Measurements from ENCODE around the gene KLHL4. TPM values are rescaled to one million over a fixed set of nuclear protein-coding genes. Genes with fewer than 3 reads are reported as not detected.

Gene KLHL4
- total RNA-seq, 1 experiment from 2014 or later: not detected

GRCh38 chrX:87518504-87518903 lies 902 bp downstream of the KLHL4 start:
- TF ChIP-seq, protein P1, sequence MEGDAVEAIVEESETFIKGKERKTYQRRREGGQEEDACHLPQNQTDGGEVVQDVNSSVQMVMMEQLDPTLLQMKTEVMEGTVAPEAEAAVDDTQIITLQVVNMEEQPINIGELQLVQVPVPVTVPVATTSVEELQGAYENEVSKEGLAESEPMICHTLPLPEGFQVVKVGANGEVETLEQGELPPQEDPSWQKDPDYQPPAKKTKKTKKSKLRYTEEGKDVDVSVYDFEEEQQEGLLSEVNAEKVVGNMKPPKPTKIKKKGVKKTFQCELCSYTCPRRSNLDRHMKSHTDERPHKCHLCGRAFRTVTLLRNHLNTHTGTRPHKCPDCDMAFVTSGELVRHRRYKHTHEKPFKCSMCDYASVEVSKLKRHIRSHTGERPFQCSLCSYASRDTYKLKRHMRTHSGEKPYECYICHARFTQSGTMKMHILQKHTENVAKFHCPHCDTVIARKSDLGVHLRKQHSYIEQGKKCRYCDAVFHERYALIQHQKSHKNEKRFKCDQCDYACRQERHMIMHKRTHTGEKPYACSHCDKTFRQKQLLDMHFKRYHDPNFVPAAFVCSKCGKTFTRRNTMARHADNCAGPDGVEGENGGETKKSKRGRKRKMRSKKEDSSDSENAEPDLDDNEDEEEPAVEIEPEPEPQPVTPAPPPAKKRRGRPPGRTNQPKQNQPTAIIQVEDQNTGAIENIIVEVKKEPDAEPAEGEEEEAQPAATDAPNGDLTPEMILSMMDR (IDR thresholded peaks at IDR 0.05; ENCODE audit: insufficient read depth in 1 of 2, low read depth in 1 of 2, low read length in 1 of 2, severe bottlenecking in 1 of 2, unreplicated experiment in 1 of 2): no peak
- H3K27me3 Mint-ChIP-seq (ENCODE audit: insufficient read depth, unreplicated experiment): no peaks in the 10 kb centered on the region
- H3K4me3 Mint-ChIP-seq (ENCODE audit: unreplicated experiment): no peak overlapping the region
- Histone ChIP-seq H3K9me3 (no peaks in the 10 kb centered on the region), H3K4me1 (no peaks in the 10 kb centered on the region), H3K27me3 (replicated peaks; ENCODE audit: control insufficient read depth, insufficient read depth, low read length) (no peaks in the 10 kb centered on the region), H3K36me3 (ENCODE audit: control insufficient read depth, insufficient read depth, low read length) (no peaks in the 10 kb centered on the region), H3K4me3 (ENCODE audit: low read depth, low read length) (no peak overlapping the region)
- no peaks in the 10 kb centered on the region for H3K4me1 Mint-ChIP-seq (ENCODE audit: low read depth, unreplicated experiment)
- H3K36me3 Mint-ChIP-seq (ENCODE audit: insufficient read depth, unreplicated experiment): no peaks in the 10 kb centered on the region
- no peak overlapping the region for H3K27ac Mint-ChIP-seq (ENCODE audit: unreplicated experiment)
- intact Hi-C loops (cut with micrococcal nuclease; ENCODE audit: unreplicated experiment): no loop called here
- no TSS peak for BruUV-seq (replicated peaks)
- ChIA-PET POLR2A (no interaction called here), CTCF (no interaction called here)
- no peak for DNase-seq
- H3K9me3 Mint-ChIP-seq (ENCODE audit: unreplicated experiment): no peaks in the 10 kb centered on the region

GRCh38 chrX:87525771-87526229 lies 8.2 kb downstream of the KLHL4 start:
- TF ChIP-seq, protein P1 (IDR thresholded peaks at IDR 0.05; ENCODE audit: insufficient read depth in 1 of 2, low read depth in 1 of 2, low read length in 1 of 2, severe bottlenecking in 1 of 2, unreplicated experiment in 1 of 2): no peak
- peaks cover 6% of the 10 kb centered on the region; the same call in 1 of the 2 replicates for H3K4me1 ChIP-seq

GRCh38 chrX:87526281-87526680 lies 8.7 kb downstream of the KLHL4 start:
- no peaks in the 10 kb centered on the region for H3K9me3 Mint-ChIP-seq (ENCODE audit: unreplicated experiment)
- ChIA-PET CTCF (no interaction called here), POLR2A (no interaction called here)
- Histone ChIP-seq H3K4me3 (ENCODE audit: low read depth, low read length) (no peak overlapping the region), H3K27me3 (replicated peaks; ENCODE audit: control insufficient read depth, insufficient read depth, low read length) (no peaks in the 10 kb centered on the region), H3K9me3 (no peaks in the 10 kb centered on the region), H3K4me1 (peaks cover 6% of the 10 kb centered on the region; the same call in 1 of the 2 replicates), H3K36me3 (ENCODE audit: control insufficient read depth, insufficient read depth, low read length) (no peaks in the 10 kb centered on the region)
- TF ChIP-seq, protein P1 (IDR thresholded peaks at IDR 0.05; ENCODE audit: insufficient read depth in 1 of 2, low read depth in 1 of 2, low read length in 1 of 2, severe bottlenecking in 1 of 2, unreplicated experiment in 1 of 2): no peak
- intact Hi-C loops (cut with micrococcal nuclease; ENCODE audit: unreplicated experiment): no loop called here
- no peak overlapping the region for H3K4me3 Mint-ChIP-seq (ENCODE audit: unreplicated experiment)
- DNase-seq: no peak
- H3K27ac Mint-ChIP-seq (ENCODE audit: unreplicated experiment): no peak overlapping the region
- H3K4me1 Mint-ChIP-seq (ENCODE audit: low read depth, unreplicated experiment): no peaks in the 10 kb centered on the region
- H3K36me3 Mint-ChIP-seq (ENCODE audit: insufficient read depth, unreplicated experiment): no peaks in the 10 kb centered on the region
- no peaks in the 10 kb centered on the region for H3K27me3 Mint-ChIP-seq (ENCODE audit: insufficient read depth, unreplicated experiment)
- BruUV-seq (replicated peaks): no TSS peak

More at GRCh38 chrX:87525771-87526229, 8.2 kb downstream of the KLHL4 start:
- ChIA-PET CTCF (no interaction called here), POLR2A (no interaction called here)
- H3K36me3 Mint-ChIP-seq (ENCODE audit: insufficient read depth, unreplicated experiment): no peaks in the 10 kb centered on the region
- no peaks in the 10 kb centered on the region for H3K36me3 ChIP-seq (ENCODE audit: control insufficient read depth, insufficient read depth, low read length)
- H3K9me3 Mint-ChIP-seq (ENCODE audit: unreplicated experiment): no peaks in the 10 kb centered on the region
- H3K27me3 ChIP-seq (replicated peaks; ENCODE audit: control insufficient read depth, insufficient read depth, low read length): no peaks in the 10 kb centered on the region
- no peak for DNase-seq
- no peaks in the 10 kb centered on the region for H3K27me3 Mint-ChIP-seq (ENCODE audit: insufficient read depth, unreplicated experiment)
- H3K4me3 Mint-ChIP-seq (ENCODE audit: unreplicated experiment): no peak overlapping the region
- H3K9me3 ChIP-seq: no peaks in the 10 kb centered on the region
- no peaks in the 10 kb centered on the region for H3K4me1 Mint-ChIP-seq (ENCODE audit: low read depth, unreplicated experiment)
- H3K4me3 ChIP-seq (ENCODE audit: low read depth, low read length): no peak overlapping the region
- H3K27ac Mint-ChIP-seq (ENCODE audit: unreplicated experiment): no peak overlapping the region
- intact Hi-C loops (cut with micrococcal nuclease; ENCODE audit: unreplicated experiment): no loop called here
- BruUV-seq (replicated peaks): no TSS peak
